Activated CD8-positive, alpha-beta memory T cell treated with anti-CD3 and anti-CD28 coated beads, Interleukin-2, amount 10 ng/mL, durations not matched to agents 7 days and 5 days (primary cell): ENCODE data around the gene EDDM13. TPM values are rescaled to one million over a fixed set of nuclear protein-coding genes. Genes with fewer than 3 reads are reported as not detected.
"Not testable (repeated sequence)": the region's sequence is repeated elsewhere in the genome, so short reads cannot be mapped to it uniquely, and the experiment has no call there.

Experiments
- ATAC-seq: fragments of 150-1000 bp; cut with Tn5 transposase; one replicate; pipeline ENCODE4 v1.10.0; 2021; ENCODE audit warnings: moderate library complexity
- CTCF ChIA-PET: fragments of 350-600 bp; sonication (Branson Sonifier 250); formaldehyde crosslinking; loops from one replicate; lab custom pipeline; 2021; ENCODE audit warnings: antibody characterized with exemption; lab: Charles Lee
- DNase-seq: peaks from one replicate; pipeline ENCODE4 v3.0.0-alpha.2; 2020
- H3K27ac Mint-ChIP-seq: one replicate; pipeline ENCODE4 v1.8.0; 2021; ENCODE audit warnings: mild to moderate bottlenecking, mixed read lengths
- H3K27me3 Mint-ChIP-seq: one replicate; pipeline ENCODE4 v1.8.0; 2021; ENCODE audit warnings: mixed read lengths
- H3K36me3 Mint-ChIP-seq: one replicate; pipeline ENCODE4 v1.8.0; 2021; ENCODE audit warnings: mild to moderate bottlenecking, mixed read lengths
- H3K4me1 Mint-ChIP-seq: one replicate; pipeline ENCODE4 v1.8.0; 2021; ENCODE audit warnings: mixed read lengths
- H3K4me3 Mint-ChIP-seq: one replicate; pipeline ENCODE4 v1.8.0; 2021; ENCODE audit warnings: mild to moderate bottlenecking, moderate library complexity, mixed read lengths
- H3K9me3 Mint-ChIP-seq: one replicate; pipeline ENCODE4 v1.8.0; 2022; ENCODE audit warnings: low read depth, mixed read lengths
- total RNA-seq, 2 experiments: library from RNA; stranded (reverse); gene quantifications; one replicate each; pipeline ENCODE4 v1.2.3, GENCODE V29; 2021

The EDDM13 gene, protein sequence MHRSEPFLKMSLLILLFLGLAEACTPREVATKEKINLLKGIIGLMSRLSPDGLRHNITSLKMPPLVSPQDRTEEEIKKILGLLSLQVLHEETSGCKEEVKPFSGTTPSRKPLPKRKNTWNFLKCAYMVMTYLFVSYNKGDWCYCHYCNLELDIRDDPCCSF
- total RNA-seq: under 1 TPM in 1 of 2 experiments, not detected in 1; 0.67 TPM

DNA sequence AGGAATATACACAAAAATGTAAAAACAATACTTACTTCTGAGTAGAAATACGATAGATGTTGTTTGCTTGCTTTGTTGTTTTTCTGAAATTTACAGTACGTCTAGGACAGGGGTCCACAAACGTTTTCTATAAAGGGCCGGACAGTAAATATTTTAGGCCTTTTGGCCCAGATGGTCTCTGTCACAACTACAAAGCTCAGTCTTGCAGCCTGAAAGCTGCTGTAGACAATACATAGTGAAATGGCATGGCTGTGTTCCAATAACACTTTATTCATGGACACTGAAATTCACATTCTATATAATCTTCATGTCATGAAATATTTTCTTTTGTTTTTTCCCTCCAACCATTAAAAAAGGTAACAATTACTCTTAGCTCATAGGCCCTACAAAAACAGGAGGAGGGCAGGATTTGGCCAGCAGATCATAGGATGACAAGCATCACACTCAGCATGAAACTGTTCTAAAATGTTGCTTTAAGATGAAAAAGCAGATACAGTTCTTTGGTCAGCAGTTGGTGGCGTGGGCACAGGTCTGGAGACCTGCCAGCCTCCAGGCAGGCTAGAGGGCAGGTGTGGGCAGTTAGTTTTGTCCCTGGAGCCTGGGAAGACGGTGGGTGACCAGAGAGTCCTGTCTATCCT lies at the start of gene EDDM13:
Gene EDDM13, plus strand, starts transcription at position 588 of the 638 bp plus-strand sequence. CDS start 87 bp downstream, outside the sequence.
- no peak within 1 kb of the TSS for H3K27ac Mint-ChIP-seq
- peaks cover 2% of the 10 kb centered on the region for H3K9me3 Mint-ChIP-seq
- ATAC-seq (no peak), DNase-seq (no peak)
- H3K4me1 Mint-ChIP-seq: no peaks in the 10 kb centered on the region
- no peaks in the 10 kb centered on the region for H3K36me3 Mint-ChIP-seq
- H3K27me3 Mint-ChIP-seq: no peaks in the 10 kb centered on the region
- H3K4me3 Mint-ChIP-seq: no peak within 1 kb of the TSS
- CTCF ChIA-PET: interaction anchor here (4.4 kb wide), 1 partner anchor 20 kb away, joined by 21 read pairs; no protein-coding TSS in a partner anchor

DNA sequence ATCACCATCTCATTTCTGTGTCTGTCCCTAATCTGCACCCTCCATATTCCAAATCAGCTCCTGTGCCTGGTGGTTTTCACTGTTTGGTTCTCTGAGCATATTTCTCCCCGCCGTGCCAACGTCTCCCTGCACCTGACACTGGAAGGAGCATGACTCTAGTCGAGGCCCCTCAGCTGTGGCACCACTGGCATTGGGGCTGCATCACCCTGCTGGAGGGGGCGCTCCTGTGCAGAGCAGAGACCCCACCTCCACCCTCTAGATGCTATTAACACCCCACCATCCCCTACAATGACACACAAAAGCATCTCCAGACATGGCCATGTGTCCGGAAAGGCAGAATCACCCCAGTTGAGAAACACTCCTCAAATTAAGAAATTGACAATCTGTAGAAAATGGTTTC lies 49.6 kb upstream of the EDDM13 start:
- CTCF ChIA-PET: no interaction called here
- Mint-ChIP-seq H3K9me3 (no peaks in the 10 kb centered on the region), H3K27me3 (peaks cover 5% of the 10 kb centered on the region), H3K36me3 (peaks cover 2% of the 10 kb centered on the region), H3K27ac (no peak overlapping the region), H3K4me1 (peaks cover 2% of the 10 kb centered on the region), H3K4me3 (no peak overlapping the region)
- no peak for ATAC-seq
- DNase-seq: no peak

DNA sequence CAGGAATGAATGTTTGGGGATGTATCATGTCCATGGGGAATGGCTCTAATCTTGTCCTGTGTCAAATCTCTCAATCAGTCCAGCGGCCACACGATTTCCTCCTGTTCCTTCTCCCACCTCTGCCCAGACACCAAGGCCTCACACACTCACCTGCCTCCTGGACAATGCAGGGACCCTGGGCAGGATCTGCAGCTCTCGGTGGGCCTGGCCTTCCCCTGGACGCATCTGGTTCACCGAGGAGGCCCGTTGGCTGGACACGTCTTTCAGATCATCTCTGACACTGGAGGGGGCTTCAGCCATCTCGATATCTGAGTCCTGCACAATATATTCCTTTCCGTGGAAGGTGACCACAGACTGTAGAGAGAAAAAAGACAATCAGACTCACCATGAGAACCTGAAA lies 49.1 kb upstream of the EDDM13 start:
- no peak overlapping the region for H3K4me3 Mint-ChIP-seq
- H3K4me1 Mint-ChIP-seq: no peaks in the 10 kb centered on the region
- DNase-seq: no peak
- CTCF ChIA-PET: no interaction called here
- no peak for ATAC-seq
- H3K9me3 Mint-ChIP-seq: no peaks in the 10 kb centered on the region
- no peak overlapping the region for H3K27ac Mint-ChIP-seq
- peaks cover 2% of the 10 kb centered on the region for H3K27me3 Mint-ChIP-seq
- no peaks in the 10 kb centered on the region for H3K36me3 Mint-ChIP-seq

DNA sequence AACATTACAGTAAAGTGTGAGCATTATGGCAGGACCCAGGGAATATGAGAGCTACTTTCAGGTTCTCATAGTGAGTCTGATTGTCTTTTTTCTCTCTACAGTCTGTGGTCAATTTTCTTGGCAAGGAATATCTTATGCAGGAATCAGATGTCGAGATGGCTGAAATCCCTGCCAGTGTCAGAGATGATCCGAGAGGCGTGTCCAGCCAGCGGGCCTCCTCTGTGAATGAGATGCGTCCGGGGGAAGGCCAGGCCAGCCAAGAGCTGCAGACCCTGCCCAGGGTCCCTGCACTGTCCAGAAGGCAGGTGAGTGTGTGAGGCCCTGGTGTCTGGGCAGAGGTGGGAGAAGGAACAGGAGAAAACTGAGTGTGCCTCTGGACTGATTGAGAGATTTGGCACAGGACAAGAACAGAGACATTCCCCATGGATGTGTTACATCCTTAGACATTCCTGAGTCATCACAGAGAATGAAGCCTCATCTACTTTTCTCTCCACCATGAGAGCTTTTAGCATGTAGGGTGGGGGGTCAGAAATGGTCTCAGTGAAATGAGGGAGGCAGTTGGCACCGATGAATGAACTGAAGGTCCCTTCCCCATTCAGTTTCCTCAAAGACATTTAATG lies 27.3 kb upstream of the EDDM13 start:
- Mint-ChIP-seq H3K4me3 (no peak overlapping the region), H3K36me3 (no peaks in the 10 kb centered on the region), H3K4me1 (no peaks in the 10 kb centered on the region), H3K27ac (no peak overlapping the region), H3K27me3 (no peaks in the 10 kb centered on the region), H3K9me3 (no peaks in the 10 kb centered on the region)
- no peak for ATAC-seq
- CTCF ChIA-PET: interaction anchor here (1.7 kb wide), 1 partner anchor 179 kb away, joined by 3 read pairs; no protein-coding TSS in a partner anchor
- no peak for DNase-seq

DNA sequence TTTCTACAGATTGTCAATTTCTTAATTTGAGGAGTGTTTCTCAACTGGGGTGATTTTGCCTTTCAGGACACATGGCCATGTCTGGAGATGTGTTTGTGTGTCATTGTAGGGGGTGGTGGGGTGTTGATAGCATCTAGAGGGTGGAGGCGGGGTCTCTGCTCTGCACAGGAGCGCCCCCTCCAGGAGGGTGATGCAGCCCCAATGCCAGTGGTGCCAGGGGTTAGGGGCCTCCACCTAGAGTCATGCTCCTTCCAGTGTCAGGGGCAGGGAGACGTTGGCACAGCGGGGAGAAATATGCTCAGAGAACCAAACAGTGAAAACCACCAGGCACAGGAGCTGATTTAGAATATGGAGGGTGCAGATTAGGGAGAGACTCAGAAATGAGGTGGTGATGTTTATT lies 26.8 kb upstream of the EDDM13 start:
- H3K4me3 Mint-ChIP-seq, H3K27me3 Mint-ChIP-seq, CTCF ChIA-PET, H3K4me1 Mint-ChIP-seq, DNase-seq, H3K9me3 Mint-ChIP-seq, H3K27ac Mint-ChIP-seq, H3K36me3 Mint-ChIP-seq, ATAC-seq: not testable (repeated sequence)

DNA sequence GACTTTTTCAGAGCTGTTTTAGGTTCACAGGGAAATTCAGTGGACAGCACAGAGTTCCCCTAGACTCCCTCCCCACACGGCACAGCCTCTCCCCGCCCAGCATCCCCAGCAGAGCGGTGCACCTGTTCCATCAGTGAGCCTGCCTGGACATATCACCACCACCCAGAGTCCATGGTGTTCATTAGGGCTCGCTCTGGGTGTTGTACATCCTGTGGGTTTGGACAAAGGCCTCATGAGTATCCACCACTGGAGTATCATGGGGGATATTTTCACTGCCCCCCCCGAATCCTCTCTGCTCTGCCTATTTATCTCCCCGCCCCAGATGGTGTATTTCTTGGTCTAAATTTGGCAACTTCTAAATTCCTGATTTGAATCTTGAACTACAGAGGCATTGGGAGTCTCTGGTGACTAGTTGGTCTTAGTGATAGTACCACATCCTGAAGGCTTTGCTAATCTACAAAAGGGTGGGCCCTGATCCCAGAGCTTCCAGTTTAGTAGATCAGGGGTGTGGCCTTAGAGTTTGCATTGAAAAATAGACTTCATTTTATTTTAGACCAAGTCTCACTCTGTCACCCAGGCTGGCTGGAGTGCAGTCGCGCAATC lies 23.7 kb upstream of the EDDM13 start:
- H3K9me3 Mint-ChIP-seq, ATAC-seq, CTCF ChIA-PET, H3K4me1 Mint-ChIP-seq, DNase-seq, H3K4me3 Mint-ChIP-seq, H3K36me3 Mint-ChIP-seq, H3K27me3 Mint-ChIP-seq, H3K27ac Mint-ChIP-seq: not testable (repeated sequence)

DNA sequence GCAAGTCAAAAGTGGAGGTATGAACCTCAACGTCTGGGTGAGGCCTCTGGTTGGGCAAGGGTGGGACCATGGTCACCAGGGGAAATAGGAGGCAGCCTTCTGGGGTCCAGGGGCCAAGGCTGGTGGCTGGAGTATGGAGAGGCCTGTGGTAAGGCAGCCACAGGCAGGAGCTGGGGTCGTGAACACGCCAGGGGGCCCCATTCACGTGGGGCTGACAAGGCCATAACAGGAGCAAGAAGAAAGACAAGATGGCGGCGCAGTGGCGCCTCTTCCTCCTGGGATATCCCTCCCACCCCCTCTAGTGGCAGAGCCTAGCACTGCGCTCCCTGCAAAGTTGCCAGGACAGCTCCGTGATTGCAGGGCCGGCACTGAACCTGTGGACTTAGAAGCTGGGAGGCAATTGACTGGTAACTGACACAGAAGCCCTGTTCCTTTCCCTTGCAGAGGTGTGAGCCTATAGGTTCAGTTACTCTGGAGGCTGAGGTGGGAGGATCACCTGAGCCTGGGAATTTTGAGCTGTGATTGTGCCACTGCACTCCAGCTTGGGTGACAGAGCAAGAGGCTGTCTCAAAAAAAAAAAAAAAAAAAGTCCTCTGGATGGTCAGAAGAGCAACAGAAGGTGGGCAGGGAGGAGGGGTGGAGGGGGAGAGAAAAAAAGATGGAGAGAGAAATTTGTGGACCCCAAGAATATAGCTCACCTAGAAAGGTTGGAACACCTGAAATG lies 19.7 kb upstream of the EDDM13 start:
- Mint-ChIP-seq H3K9me3 (no peaks in the 10 kb centered on the region), H3K4me3 (no peak overlapping the region)
- CTCF ChIA-PET: interaction anchor here (0.6 to 6.3 kb wide), 35 partner anchors 9 to 217 kb away, joined by 3 to 91 read pairs (median 4); partner anchors contain the start of genes ZNF444 and ZNF787

DNA sequence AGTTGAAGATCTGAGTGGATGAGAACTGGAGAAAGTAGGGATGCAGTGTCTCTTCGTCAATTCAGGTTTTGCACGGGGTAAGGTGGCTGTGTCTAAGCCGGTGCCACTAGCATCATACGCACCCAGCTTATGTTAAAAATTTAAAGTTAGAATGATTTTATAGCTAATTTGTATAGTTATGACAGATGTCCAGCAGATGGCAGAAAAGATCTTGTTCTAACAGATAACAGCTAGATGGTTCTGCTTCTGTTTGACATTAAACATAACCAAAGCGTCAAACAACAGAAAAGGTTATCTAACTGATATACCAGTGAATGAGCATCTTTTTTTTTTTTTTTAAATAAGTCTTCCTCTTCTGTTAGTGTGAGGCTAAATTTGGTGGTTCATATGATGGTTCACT lies 18.8 kb upstream of the EDDM13 start:
- CTCF ChIA-PET: interaction anchor here (0.7 to 6.3 kb wide), 26 partner anchors 12 to 218 kb away, joined by 3 to 91 read pairs (median 4); partner anchors contain the start of gene ZNF444
- ATAC-seq (no peak), DNase-seq (no peak)
- H3K9me3 Mint-ChIP-seq: no peaks in the 10 kb centered on the region
- no peak overlapping the region for H3K27ac Mint-ChIP-seq
- H3K4me1 Mint-ChIP-seq: no peaks in the 10 kb centered on the region
- H3K27me3 Mint-ChIP-seq: no peaks in the 10 kb centered on the region
- no peaks in the 10 kb centered on the region for H3K36me3 Mint-ChIP-seq
- no peak overlapping the region for H3K4me3 Mint-ChIP-seq

More for the DNA sequence above, 19.7 kb upstream of the EDDM13 start:
- H3K27ac Mint-ChIP-seq: no peak overlapping the region
- ATAC-seq (peak; percentile 72), DNase-seq (peak; percentile 83)
- no peaks in the 10 kb centered on the region for H3K36me3 Mint-ChIP-seq
- H3K27me3 Mint-ChIP-seq: no peaks in the 10 kb centered on the region
- H3K4me1 Mint-ChIP-seq: no peaks in the 10 kb centered on the region

DNA sequence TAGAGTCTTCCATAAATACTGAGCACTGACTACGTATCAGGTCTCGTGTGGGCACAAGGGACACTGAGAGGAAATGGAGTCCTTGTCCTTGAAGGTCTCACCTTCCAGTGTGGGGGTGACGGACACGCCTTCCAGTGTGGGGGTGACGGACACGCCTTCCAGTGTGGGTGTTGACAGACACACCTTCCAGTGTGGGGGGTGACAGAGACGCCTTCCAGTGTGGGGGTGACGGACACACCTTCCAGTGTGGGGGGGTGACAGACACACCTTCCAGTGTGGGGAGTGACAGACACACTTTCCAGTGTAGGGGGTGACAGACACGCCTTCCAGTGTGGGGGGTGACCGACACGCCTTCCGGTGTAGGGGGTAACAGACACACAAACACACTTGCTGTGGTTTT lies 14.3 kb upstream of the EDDM13 start:
- no peak for DNase-seq
- CTCF ChIA-PET: interaction anchor here (1.5 kb wide), 1 partner anchor 75 kb away, joined by 3 read pairs; no protein-coding TSS in a partner anchor
- Mint-ChIP-seq H3K9me3 (no peaks in the 10 kb centered on the region), H3K4me1 (no peaks in the 10 kb centered on the region), H3K4me3 (no peak overlapping the region), H3K27me3 (no peaks in the 10 kb centered on the region), H3K36me3 (no peaks in the 10 kb centered on the region), H3K27ac (no peak overlapping the region)
- ATAC-seq: no peak

DNA sequence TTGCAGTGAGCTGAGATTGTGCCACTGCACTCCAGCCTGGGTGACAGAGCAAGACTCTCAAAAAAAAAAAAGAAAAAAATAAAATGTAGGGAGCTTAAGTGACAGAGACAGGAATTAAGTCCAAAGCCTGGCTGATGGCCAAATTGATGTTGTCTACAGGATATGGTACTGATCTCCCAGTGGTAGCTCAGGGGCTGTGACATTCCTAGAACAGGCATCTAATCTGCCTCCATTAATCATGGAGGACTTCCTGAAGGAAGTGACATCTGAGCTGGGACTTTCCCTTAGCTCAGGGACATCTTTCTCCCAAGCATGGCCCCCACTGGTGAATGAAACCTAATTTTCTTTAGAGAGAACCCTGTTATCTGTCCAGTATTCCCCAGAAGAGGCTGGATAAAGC lies 11.4 kb upstream of the EDDM13 start:
- Mint-ChIP-seq H3K27ac (no peak overlapping the region), H3K36me3 (no peaks in the 10 kb centered on the region), H3K27me3 (no peaks in the 10 kb centered on the region), H3K9me3 (no peaks in the 10 kb centered on the region), H3K4me1 (no peaks in the 10 kb centered on the region), H3K4me3 (no peak overlapping the region)
- DNase-seq: no peak
- CTCF ChIA-PET: interaction anchor here (1.0 to 3.0 kb wide), 4 partner anchors 8 to 195 kb away, joined by 4 to 13 read pairs (median 4); no protein-coding TSS in a partner anchor
- ATAC-seq: no peak

DNA sequence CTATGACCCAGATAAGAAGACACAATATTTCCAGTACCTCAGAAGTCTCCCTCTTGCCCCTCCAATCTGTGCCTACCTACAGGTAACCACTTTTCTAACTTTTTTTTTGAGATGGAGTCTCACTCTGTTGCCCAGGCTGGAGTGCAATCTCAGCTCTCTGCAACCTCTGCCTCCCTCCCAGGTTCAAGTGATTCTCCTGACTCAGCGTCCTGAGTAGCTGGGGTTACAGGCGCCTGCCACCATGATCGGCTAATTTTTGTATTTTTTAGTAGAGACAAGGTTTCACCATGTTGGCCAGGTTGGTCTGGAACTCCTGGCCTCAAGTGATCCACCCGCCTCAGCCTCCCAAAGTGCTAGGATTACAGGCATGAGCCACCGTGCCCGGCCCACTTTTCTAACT lies 10.6 kb upstream of the EDDM13 start:
- H3K27me3 Mint-ChIP-seq, H3K27ac Mint-ChIP-seq, H3K9me3 Mint-ChIP-seq, H3K36me3 Mint-ChIP-seq, DNase-seq, H3K4me3 Mint-ChIP-seq, ATAC-seq, H3K4me1 Mint-ChIP-seq: not testable (repeated sequence)
- CTCF ChIA-PET: interaction anchor here (1.0 to 3.0 kb wide), 4 partner anchors 9 to 196 kb away, joined by 4 to 13 read pairs (median 4); no protein-coding TSS in a partner anchor

DNA sequence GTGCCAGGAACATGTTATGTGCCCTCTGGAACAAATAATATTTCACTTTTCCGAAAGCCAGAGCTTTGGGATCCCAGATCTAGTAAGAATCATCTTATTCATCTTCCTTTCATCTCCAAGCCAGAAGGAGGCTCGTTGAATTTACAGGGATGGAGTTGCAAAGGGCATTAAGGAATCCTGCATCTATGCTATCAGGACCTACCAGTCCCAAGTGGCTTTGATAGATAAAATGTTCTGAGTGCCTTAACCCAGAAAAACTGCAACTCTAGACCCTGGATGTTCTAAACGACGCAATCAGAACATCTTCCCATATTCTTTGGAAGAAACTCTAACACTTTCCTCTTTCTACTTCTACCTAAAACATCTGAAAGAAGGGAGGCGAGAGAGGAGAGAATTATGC lies 9.2 kb upstream of the EDDM13 start:
- CTCF ChIA-PET: interaction anchor here (1.0 to 4.7 kb wide), 3 partner anchors 10 to 70 kb away, joined by 3 to 26 read pairs (median 6); no protein-coding TSS in a partner anchor
- H3K27me3 Mint-ChIP-seq: no peaks in the 10 kb centered on the region
- H3K36me3 Mint-ChIP-seq: no peaks in the 10 kb centered on the region

More for the DNA sequence above, 9.2 kb upstream of the EDDM13 start:
- no peak overlapping the region for H3K4me3 Mint-ChIP-seq
- no peak for DNase-seq
- no peak for ATAC-seq
- no peaks in the 10 kb centered on the region for H3K4me1 Mint-ChIP-seq
- H3K9me3 Mint-ChIP-seq: no peaks in the 10 kb centered on the region
- H3K27ac Mint-ChIP-seq: no peak overlapping the region
